T-helper 9 cell (primary cell): ENCODE data around the gene NKX3-2.

Experiments
- DNase-seq: peaks from one replicate; pipeline ENCODE4 v3.0.0-alpha.2; 2020

The NKX3-2 gene

GRCh38 chr4:13496605-13497004, 47.7 kb downstream of the NKX3-2 start:
- DNase-seq: no peak

- no peak for DNase-seq
These were observed 48.6 kb downstream of the NKX3-2 start for GRCh38 chr4:13495753-13496152.

GRCh38 chr4:13493793-13494192, 50.5 kb downstream of the NKX3-2 start:
- DNase-seq: no peak

GRCh38 chr4:13492747-13493146, 51.6 kb downstream of the NKX3-2 start:
- no peak for DNase-seq
